HG02973 (cell line): Measurements from ENCODE around the gene SRPX.

Experiments used
- ATAC-seq: cut with Tn5 transposase; IDR thresholded peaks from one replicate; pipeline ENCODE4 v1.9.1; 2021; ENCODE audit warnings: moderate library complexity; ENCODE audit not compliant: unreplicated experiment

The SRPX gene

GRCh38 chrX:38214044-38214443 is 6.6 kb downstream of the SRPX start:
- no peak for ATAC-seq

DNA sequence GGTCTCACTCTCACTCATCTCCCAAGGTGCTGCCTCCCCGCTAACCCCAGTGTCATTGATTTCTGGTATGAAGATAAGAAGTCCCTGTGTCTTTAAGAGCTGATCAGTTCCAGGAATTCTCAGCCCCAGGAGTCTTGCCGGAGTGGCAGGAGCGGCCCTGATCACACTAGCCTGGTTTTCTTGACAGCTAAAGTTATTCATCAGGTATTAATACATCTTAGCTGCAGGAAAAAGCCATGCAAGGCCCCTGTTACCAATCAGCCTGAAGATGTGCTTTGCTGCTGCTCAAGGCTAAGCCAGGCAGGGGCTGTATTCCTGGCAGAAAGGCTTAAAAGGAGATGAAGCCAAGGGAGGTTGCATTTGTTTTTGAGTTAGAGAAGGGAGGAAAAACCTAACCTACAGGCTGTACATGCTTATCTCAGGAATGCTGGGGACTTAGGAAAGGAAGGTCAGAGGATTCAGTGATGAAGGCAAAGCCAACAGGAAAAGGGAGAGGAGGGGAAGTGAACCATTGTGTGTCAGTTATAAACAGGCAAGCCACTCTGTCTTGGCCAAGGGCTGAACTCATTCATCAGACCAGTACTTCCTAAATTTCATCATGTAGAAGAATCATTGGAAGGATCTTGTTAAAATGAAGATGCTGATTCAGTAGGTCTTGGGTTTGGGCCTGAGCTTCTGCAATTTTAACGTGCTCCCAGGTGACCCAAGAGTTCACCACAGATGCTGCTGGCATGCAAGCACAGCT is 8.6 kb downstream of the SRPX start:
- no peak for ATAC-seq

DNA sequence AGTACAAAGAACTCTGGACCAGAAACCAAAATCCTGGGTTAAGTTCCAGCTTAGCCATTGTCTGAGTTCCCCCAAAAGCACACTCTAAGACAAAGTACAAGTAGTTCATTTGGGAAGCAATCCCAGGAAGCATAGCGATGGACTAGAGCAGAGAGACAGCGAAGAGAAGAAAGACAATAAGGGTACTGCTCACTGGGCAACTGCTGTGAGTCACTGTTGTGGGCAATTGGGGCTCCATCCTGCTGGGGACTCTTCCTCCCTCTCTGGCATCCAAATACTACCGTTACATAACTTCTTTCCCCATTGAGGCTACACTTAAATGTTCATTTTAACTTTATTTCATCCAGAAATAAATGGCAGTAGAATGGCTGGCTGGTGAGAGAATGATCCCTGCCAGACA is 14.1 kb downstream of the SRPX start:
- no peak for ATAC-seq

DNA sequence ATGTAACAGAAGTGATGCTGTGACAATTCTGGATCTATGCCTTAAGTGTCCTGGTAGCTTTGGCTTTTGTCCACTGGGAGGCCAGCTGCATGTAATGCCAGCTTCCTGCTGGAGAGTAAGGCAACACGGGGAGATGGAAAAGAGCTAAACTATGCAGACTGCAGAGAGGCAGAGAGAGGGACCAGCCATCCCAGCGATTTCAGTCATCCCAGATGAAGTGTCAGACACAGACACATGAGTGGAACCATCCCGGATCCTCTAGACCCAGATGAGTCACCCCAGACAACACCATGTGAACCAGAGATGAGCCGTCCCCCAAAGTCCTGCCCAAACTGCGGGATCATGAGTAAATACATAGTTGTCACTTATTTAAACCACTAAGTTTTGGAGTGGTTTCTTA is 14.6 kb downstream of the SRPX start:
- ATAC-seq: no peak

DNA sequence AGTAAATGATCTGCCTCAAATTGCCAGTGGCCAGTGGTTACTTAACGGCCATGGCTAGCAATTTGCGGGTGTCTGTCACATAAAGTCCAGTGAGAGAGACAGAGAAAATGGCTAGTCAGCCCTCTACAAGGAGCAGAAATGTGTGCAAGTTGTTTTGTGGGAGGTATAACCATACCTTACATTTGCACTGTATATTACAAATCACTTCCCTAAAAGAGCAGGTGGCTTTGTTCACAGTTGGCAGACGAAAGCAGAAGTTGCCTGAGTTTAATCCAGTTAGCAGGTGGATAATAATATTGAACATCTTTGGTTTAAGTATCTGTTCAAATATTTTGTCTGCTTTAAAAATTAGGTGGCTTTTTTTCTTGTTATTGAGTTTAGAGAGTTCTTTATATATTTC is 15.6 kb downstream of the SRPX start:
- ATAC-seq: no peak

DNA sequence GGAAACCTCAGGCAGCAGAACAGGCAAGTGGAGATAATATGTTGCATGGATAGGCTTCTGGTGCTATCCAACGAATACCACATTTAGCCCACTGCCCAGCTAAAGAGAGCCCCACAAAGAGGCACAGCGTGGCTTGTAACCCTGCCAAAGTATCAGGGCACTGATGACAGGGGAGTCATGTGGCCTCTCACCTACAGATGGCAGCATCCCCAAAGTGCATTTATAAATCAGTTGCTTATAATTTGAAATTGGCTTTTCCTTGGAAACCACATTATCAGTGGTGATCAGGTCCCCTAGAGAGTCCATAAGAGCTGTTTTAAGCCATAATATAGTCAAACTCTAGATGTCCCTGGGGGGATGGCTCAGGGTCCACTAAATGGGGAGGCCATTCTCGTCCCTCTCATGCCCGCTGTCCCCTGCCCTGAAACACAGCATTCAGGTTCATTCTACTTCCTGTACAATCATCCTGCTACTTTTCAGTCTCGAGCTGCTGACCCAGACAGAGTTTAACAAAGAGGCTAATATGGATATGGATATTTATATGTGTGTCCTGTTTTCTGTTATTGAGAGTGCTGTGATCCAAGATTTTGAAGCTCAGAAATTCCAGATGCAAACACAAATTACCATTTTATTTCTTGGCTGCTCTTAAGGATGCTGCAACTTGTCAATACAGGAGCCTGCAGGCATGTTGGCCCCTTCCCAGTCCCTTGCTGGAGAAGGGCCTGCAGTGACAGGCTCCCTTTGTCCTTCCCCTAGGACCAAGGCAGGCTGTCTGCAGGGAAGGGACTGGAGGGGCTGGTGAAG is 28.5 kb downstream of the SRPX start:
- no peak for ATAC-seq

GRCh38 chrX:38189431-38190250 is 31.0 kb downstream of the SRPX start:
- no peak for ATAC-seq

DNA sequence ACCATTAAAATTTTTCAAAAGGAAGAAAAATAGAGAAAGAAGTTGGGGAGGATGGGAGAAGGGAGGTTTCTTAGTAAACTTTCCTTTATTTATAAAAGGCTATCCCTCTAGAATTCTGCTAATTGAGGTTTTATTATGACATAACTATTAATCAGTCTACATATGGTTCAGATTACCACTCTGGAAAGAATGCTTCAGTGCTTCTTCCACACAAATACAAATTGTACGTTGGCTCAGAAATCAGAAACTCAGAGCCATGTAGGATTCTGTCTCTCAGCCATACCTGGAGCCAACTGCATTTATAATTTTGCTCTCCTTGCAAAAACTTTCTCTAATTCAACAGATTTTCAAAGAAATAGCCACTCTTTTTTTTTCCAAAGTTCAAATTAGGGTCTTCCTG is 37.1 kb downstream of the SRPX start:
- ATAC-seq: no peak

GRCh38 chrX:38181357-38181756 is 39.3 kb downstream of the SRPX start:
- no peak for ATAC-seq

GRCh38 chrX:38178396-38178795 is 42.3 kb downstream of the SRPX start:
- ATAC-seq: no peak

DNA sequence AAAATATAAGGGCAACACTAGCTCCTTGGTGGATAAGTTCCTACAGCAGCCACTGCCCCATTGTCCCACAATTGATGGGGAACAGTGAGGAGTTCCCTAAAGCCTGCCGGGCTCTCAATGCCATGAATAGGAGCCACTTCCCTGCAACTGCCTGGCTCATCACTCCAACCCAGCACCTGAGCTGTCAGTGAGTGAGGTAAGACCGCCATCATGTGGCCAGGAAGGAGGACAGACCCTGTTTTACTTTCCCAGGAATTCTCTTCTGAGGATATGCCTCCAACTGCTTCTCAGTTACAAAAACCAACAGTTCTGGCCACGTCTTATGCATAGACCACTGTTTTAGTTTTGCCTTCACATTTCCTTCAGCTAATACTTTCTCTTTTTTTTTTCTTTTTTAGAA is 45.5 kb downstream of the SRPX start:
- no peak for ATAC-seq

- no peak for ATAC-seq
Observed at GRCh38 chrX:38172596-38172995, 48.1 kb downstream of the SRPX start.

- ATAC-seq: no peak
Observed at GRCh38 chrX:38170556-38170955, 50.1 kb downstream of the SRPX start.

DNA sequence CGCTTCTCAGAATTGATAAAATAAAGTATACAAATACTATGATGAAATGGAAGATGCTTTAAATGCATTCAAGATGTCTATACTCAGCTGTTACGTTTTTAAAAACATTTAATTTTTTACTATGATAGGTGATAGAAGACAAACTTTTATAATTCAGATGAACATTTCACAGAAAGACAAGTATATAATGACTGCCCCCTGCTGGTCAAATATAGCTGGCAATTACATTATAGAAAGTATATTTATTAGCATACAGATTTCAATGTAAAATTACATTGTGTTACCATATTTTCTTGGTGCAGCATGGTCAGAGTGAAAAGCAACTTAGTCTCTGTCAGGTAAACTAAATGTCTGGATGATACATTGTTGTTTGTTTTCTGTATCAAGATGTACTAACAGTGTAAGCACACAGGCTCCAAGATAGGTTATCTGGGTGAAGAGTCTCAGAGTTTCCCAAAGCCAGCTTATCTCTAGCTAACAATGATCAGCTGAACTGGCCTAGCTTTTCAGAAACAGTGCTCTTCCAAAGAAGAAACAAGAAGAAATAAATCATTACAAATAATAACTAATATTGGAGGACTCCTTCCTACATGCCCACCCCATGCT is 54.1 kb downstream of the SRPX start:
- no peak for ATAC-seq

DNA sequence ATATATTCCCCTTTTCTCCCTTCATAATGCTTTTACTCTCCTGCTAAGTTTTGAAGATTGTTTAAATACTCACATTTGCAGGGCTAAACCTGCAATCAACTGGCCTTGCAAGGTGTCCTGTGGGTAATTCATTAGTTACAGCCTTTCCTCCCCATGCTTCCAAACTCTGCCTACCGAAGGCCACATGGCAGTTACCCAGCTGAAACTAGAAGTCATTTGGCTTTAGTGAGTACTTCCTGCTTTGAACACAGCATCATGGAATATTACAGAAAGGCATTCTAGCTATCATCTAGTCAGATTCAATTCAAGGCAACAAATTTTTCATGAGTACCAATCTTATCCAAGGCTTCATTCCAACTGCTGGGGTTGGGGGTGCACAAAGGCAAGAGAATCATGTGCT is 55.6 kb downstream of the SRPX start:
- ATAC-seq: no peak

GRCh38 chrX:38163193-38163592 is 57.5 kb downstream of the SRPX start:
- ATAC-seq: no peak

DNA sequence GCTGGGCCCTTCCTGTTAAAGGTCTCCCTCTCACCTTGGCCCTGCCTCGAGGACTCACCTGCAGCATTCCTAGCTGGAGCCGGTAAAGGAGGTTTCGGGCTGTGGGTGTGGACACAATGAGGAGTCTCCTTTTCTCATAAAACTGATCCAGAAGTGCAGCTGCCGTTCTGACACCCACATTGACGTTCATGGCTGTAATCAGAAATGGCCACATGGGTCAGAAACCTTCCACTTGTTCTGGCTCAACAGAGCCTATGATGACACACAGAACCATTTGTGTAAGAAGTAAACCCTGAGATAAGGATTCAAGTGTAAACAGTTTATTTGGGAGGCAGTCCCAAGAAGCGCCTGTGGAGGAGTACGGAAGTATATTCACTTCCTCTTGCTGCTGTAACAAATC is 63.8 kb downstream of the SRPX start:
- ATAC-seq: no peak

GRCh38 chrX:38154818-38155217 is 65.9 kb downstream of the SRPX start:
- no peak for ATAC-seq

DNA sequence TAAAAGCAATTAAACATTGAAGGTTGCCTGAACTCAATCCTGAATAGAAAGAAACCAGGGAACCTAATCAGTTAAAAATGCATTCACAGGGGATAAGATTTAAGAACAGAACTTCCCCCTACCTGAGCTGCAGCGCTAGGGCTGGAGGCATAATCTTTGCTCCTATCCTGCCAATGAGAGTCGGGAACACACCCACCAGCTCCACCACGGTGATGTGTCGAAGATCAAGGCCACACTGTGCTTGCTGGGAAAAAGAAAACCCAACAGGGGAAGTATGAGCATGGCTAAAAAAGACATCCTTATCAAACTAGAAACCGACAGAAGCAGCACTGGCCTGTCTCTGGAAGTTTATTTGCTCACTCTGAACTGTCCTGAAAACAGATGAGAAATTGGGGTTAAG is 66.3 kb downstream of the SRPX start:
- ATAC-seq: no peak

- no peak for ATAC-seq
Observed at GRCh38 chrX:38151441-38151840, 69.2 kb downstream of the SRPX start.

- ATAC-seq: no peak
Observed at GRCh38 chrX:38150993-38151392, 69.7 kb downstream of the SRPX start.
